Raji (cell line): Measurements from ENCODE around the gene PLEKHA6.

Source experiments
- POLR2A ChIP-seq: IDR thresholded peaks from 2 replicates; pipeline ENCODE4 v1.6.1; 2011; ENCODE audit warnings: low read depth, low read length, control low read depth; ENCODE audit not compliant: insufficient read depth

Gene PLEKHA6

DNA sequence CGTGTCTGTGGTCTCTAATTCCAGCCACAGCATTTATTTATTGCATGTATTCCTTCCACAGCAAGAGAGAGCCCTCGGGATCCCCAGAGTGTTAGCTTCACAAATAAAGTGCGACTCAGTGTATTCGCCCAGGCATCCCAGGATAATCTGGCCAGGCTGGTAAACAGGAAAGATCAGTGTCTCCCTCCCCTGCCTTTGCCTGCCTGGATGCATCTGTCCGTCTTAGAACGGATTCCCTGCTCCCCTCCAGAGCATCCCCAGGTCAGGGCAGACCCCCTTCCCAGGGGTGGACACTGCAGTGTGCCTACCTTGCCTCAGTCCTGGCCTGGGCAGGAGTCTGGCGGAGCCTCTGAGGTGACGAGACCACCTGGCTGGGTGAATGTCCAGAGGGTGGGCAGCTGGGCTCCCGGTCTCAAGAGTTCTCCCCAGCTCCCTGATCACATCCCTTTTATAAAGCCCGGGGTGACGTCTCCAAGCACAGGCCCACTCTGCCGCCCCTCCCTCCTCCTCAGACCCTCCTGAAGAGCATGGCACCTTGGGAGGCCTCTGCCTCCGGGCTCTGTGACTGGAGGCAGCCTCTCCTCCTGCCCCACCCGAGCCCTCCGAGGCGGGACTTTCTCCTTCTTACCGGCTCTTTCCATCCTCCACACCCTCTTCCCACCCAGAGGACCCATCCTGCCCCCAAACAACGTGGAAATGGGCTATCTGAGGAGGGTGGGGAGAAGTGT lies 163.5 kb downstream of the PLEKHA6 start, which contains the start of gene KISS1:
KISS1 (minus strand) TSS at position 424 of the 728 bp plus-strand sequence. CDS start 3,615 bp downstream, outside the sequence.
- TF ChIP-seq POLR2A, result no peak

- no peak for TF ChIP-seq POLR2A
Measured at GRCh38 chr1:204194771-204195170, 165.0 kb downstream of the PLEKHA6 start.

GRCh38 chr1:204194080-204194479 lies 165.6 kb downstream of the PLEKHA6 start:
- TF ChIP-seq POLR2A, result no peak

GRCh38 chr1:204192589-204193352 lies 167.0 kb downstream of the PLEKHA6 start:
- no peak for TF ChIP-seq POLR2A

- no peak for TF ChIP-seq POLR2A
Measured at GRCh38 chr1:204192046-204192445, 167.7 kb downstream of the PLEKHA6 start.

GRCh38 chr1:204191456-204191855 lies 168.3 kb downstream of the PLEKHA6 start:
- TF ChIP-seq POLR2A, result no peak

GRCh38 chr1:204190212-204191211 lies 169.2 kb downstream of the PLEKHA6 start:
- no peak for TF ChIP-seq POLR2A

GRCh38 chr1:204188959-204189639 lies 170.6 kb downstream of the PLEKHA6 start:
- no peak for TF ChIP-seq POLR2A

DNA sequence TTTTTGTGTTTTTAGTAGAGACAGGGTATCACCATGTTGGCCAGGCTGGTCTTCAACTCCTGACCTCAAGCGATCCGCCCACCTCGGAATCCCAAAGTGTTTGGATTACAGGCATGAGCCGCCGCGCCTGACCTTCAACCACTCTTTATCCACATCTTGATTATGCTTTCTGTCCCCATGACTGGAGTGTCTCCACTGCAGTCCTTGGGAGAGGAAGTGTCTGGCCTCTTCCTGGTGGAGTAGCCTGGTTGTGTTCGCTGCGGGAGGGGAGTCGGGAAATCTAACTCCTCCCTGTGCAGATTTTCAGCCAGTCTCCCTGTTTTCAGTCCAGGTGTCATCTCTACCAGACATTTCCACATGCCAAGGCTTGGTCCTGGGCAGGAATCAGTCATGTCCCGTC lies 173.1 kb downstream of the PLEKHA6 start:
- TF ChIP-seq POLR2A, result no peak

- no peak for TF ChIP-seq POLR2A
Measured at GRCh38 chr1:204181116-204181515, 178.6 kb downstream of the PLEKHA6 start.

GRCh38 chr1:204180133-204180532 lies 179.6 kb downstream of the PLEKHA6 start:
- no peak for TF ChIP-seq POLR2A

DNA sequence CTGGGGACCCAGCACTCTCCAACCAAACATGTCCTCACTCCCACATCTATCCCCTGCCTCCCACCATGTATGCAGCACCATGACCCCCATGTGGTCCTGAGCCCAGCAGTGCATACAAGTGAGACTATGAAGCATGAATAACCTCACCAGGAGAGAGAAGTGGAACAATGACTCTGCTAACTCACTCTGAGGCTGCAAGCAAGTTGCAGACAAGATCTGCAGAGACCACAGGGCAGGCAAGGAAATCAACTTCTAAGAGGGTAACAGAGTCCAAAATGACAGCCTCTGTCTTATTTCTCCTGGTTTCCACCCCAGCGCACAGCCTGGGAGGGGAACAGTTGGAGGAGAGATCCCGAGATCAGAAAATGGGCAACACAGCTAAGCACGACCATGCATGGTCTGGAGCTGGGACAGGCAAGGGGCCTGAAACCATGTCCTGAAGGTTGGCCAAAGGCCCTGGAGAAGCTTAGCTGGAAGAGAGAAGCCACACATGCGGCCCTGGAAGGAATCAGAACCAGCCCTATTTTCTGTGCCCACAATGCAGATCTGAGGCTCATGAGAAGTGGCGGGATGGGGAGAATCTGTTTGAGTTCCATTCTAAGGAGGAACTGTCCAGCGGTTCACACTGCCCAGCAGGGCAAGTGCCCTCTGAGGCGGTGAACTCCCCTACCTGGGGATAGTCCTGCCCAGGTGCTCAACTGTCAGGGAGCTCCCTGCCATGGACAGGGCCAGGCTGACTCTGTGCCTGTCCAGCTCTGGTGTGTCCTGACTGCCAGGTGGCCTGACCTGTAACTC lies 181.0 kb downstream of the PLEKHA6 start:
- TF ChIP-seq POLR2A, result no peak

- no peak for TF ChIP-seq POLR2A
Measured at GRCh38 chr1:204177133-204177532, 182.6 kb downstream of the PLEKHA6 start.

DNA sequence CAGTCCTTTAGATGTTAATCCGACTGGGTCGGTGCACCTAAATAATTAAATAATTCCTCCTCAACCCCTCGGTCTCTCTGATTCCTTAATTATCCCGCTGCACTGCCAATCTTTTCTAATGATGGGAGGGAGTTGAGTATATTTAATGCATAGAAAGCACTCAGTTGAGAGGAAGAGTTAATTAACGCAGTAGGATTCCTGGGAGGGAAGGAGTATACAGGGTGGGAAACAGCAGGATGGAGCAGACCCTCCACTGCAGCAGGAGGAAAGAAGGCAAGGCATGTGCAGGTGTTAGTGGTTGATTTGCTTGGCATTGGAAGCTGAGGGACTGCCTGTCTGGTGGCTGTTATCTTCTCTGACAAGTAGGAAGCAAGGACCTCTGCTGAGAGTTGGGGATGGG lies 183.7 kb downstream of the PLEKHA6 start:
- TF ChIP-seq POLR2A, result no peak

DNA sequence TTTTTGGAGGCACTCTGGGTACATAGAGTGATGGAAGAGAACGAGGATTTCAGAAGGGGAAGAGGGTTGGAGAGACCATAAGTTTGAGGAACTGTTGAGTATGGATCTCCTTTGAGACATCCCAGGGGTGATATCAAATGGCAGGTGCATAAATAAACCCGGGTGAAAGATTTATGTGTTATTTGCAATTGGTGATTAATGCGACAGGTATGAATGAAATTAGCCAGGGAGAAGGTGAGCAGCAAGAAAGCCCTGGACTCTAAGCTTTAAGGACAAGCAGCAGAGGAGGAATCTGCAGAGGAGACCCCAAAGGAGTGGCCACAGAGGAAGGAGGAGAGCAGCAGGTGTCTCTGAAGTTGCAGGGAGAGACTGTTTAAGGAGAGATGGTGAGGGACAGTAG lies 184.8 kb downstream of the PLEKHA6 start:
- no peak for TF ChIP-seq POLR2A
